OCI-LY3 (cell line): ENCODE results near the gene DFFA.
"Not testable (repeated sequence)": the region's sequence is repeated elsewhere in the genome, so short reads cannot be mapped to it uniquely, and the experiment has no call there.

Experiments used
- H2AFZ ChIP-seq: fragments of 200-600, 300-600 bp; shearing (Covaris generic); 2 replicates; pipeline ENCODE4 v1.6.0; 2014; ENCODE audit warnings: antibody characterized with exemption, low read depth, low read length
- H3K27ac ChIP-seq: fragments of 200-600, 300-600 bp; sonication (generic); 2 replicates; pipeline ENCODE4 v1.5.1; 2014; ENCODE audit warnings: mild to moderate bottlenecking, low read length, moderate library complexity, mixed read lengths
- H3K27me3 ChIP-seq: fragments of 200-600, 300-600 bp; sonication (generic); 2 replicates; pipeline ENCODE4 v1.6.1; 2014; ENCODE audit warnings: low read depth, low read length, mixed read lengths
- H3K36me3 ChIP-seq: fragments of 200-600, 300-600 bp; sonication (generic); replicated peaks from 2 replicates; pipeline ENCODE3; 2014; ENCODE audit warnings: low read depth, low read length, mixed read lengths
- H3K4me1 ChIP-seq: fragments of 300-600, 200-600 bp; sonication (generic); 2 replicates; pipeline ENCODE4 v1.6.1; 2014; ENCODE audit warnings: low read length, mixed read lengths
- H3K4me2 ChIP-seq: fragments of 200-600, 300-600 bp; sonication (generic); 2 replicates; pipeline ENCODE4 v1.6.1; 2014; ENCODE audit warnings: low read length, mixed read lengths
- H3K4me3 ChIP-seq: fragments of 300-600, 200-600 bp; sonication (generic); 2 replicates; pipeline ENCODE4 v1.5.1; 2014; ENCODE audit warnings: antibody characterized with exemption, mild to moderate bottlenecking, low read length, moderate library complexity
- H3K79me2 ChIP-seq: fragments of 300-600, 200-600 bp; shearing (Covaris generic); 2 replicates; pipeline ENCODE4 v1.6.1; 2014; ENCODE audit warnings: mild to moderate bottlenecking, low read length, mixed read lengths
- H3K9ac ChIP-seq: fragments of 300-600, 200-600 bp; shearing (Covaris generic); 2 replicates; pipeline ENCODE4 v1.6.0; 2014; ENCODE audit warnings: mild to moderate bottlenecking, low read length, moderate library complexity
- H3K9me3 ChIP-seq: fragments of 200-600, 300-600 bp; shearing (Covaris generic); 2 replicates; pipeline ENCODE4 v1.6.1; 2014; ENCODE audit warnings: low read length, mixed read lengths; ENCODE audit not compliant: insufficient read depth
- H4K20me1 ChIP-seq: fragments of 200-600, 300-600 bp; sonication (generic); 2 replicates; pipeline ENCODE4 v1.6.1; 2016; ENCODE audit warnings: low read length, mixed read lengths; ENCODE audit not compliant: insufficient read depth
- EZH2phosphoT487 ChIP-seq: fragments of 200-600 bp; shearing (Covaris generic); IDR thresholded peaks from 2 replicates; pipeline ENCODE4 v1.6.1; 2018; ENCODE audit warnings: antibody characterized with exemption, mixed run types, low read depth
- TF ChIP-seq, protein P1 (sequence below): fragments of 200-600, 300-600 bp; sonication (generic); IDR thresholded peaks from 2 replicates; pipeline ENCODE4 v1.5.1; 2014; ENCODE audit warnings: antibody characterized with exemption, low read length, low read depth

DFFA gene

DNA sequence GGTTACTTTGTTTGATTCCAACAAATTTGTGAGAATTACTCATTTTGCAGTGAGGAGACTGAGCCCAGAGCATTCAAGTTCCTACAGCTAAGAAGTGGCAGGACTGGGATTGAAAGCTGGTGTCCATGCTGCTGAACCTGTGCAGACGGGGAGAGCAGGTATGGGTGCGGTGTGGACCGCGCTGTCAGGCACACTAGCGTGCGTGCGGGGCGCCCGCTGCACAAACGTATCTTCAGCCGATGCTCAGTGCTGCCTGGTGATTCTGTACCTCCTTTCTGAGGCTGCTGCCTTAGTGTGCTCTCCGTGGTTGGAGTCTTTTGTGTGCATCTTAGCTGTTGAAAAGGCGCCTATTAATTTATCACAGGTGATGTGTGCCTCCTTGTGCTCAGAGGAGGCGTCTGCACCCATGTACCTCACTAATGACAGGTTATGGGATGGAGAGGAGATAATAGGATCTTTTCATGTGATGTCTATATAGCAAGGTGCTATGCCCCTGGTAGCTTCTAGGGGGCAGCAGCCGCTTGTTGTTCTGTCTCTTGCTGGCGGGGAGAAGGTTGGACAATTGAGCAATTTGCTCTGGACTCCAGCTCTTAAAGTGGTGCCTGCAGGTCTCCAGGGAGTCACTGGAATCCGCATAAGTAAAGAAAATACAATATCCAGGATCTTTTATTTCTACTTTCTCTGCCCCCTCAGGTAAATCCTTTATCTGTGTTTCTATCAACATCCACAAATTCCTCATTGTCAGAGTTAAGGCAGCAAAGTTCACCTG is 35.0 kb upstream of the DFFA start:
- Histone ChIP-seq H3K4me1 (peaks cover 15% of the 10 kb centered on the region), H3K36me3 (no peaks in the 10 kb centered on the region), H3K79me2 (peaks cover 8% of the 10 kb centered on the region), H3K9ac (no peak overlapping the region), H3K9me3 (no peaks in the 10 kb centered on the region), H3K27ac (no peak overlapping the region), H3K4me3 (no peak overlapping the region), H2AFZ (no peak overlapping the region), H3K4me2 (no peak overlapping the region), H3K27me3 (no peaks in the 10 kb centered on the region), H4K20me1 (peaks cover 42% of the 10 kb centered on the region)
- TF ChIP-seq, protein P1, sequence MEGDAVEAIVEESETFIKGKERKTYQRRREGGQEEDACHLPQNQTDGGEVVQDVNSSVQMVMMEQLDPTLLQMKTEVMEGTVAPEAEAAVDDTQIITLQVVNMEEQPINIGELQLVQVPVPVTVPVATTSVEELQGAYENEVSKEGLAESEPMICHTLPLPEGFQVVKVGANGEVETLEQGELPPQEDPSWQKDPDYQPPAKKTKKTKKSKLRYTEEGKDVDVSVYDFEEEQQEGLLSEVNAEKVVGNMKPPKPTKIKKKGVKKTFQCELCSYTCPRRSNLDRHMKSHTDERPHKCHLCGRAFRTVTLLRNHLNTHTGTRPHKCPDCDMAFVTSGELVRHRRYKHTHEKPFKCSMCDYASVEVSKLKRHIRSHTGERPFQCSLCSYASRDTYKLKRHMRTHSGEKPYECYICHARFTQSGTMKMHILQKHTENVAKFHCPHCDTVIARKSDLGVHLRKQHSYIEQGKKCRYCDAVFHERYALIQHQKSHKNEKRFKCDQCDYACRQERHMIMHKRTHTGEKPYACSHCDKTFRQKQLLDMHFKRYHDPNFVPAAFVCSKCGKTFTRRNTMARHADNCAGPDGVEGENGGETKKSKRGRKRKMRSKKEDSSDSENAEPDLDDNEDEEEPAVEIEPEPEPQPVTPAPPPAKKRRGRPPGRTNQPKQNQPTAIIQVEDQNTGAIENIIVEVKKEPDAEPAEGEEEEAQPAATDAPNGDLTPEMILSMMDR: peak; percentile 64
- no peak for TF ChIP-seq EZH2phosphoT487

DNA sequence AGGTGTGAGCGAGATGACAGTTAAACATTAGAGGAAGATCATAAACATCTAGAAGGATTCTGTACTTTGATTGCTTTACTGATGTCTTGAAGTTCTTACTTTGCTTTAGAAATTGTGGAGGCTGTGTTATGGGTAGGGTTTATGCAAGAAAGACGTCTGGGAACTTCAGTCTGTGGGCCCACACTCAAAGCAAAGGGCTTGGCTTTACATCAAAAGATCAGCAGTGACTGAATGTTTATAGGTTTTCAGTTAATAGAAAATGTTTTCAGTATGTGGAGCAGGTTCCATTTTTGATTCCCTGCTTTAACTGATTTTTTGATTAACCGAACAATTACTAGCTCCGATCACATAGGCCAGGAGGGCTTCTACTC is 34.3 kb upstream of the DFFA start:
- Histone ChIP-seq H3K9me3 (no peaks in the 10 kb centered on the region), H3K4me2 (no peak overlapping the region), H3K79me2 (peaks cover 5% of the 10 kb centered on the region; the same call in 1 of the 2 replicates), H3K9ac (no peak overlapping the region), H2AFZ (no peak overlapping the region), H4K20me1 (peaks cover 36% of the 10 kb centered on the region), H3K4me1 (peaks cover 15% of the 10 kb centered on the region), H3K27ac (no peak overlapping the region), H3K4me3 (no peak overlapping the region), H3K36me3 (no peaks in the 10 kb centered on the region), H3K27me3 (no peaks in the 10 kb centered on the region)
- no peak for TF ChIP-seq EZH2phosphoT487
- TF ChIP-seq, protein P1: no peak

DNA sequence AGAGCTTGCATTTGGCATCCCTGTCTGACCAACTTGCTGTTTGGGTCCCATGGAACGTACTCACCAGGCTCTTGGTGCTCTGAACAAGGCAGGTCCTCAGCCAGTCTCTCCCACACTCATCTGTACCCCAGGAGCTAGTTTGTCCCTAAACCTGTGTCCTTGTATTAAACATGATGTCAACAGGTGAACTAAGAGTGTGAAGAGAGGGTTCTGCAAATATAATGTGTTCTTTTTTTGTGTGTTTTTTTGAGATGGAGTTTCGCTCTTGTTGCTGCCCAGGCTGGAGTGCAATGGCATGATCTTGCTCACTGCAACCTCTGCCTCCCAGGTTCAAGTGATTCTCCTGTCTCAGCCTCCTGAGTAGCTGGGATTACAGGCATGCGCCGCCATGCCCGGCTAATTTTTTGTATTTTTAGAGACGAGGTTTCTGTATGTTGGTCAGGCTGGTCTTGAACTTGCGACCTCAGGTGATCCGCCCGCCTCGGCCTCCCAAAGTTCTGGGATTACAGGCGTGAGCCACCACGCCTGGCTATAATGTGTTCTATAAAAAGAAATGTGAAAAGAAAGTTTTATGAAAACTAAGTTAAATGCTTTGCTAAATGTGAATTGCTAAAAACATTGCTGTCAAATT is 33.8 kb upstream of the DFFA start:
- H4K20me1 ChIP-seq: peaks cover 31% of the 10 kb centered on the region
- H3K4me1 ChIP-seq, H3K27ac ChIP-seq, H3K4me3 ChIP-seq, H3K36me3 ChIP-seq, H3K4me2 ChIP-seq, H3K9ac ChIP-seq, H3K79me2 ChIP-seq, H3K9me3 ChIP-seq, H3K27me3 ChIP-seq, H2AFZ ChIP-seq: not testable (repeated sequence)

DNA sequence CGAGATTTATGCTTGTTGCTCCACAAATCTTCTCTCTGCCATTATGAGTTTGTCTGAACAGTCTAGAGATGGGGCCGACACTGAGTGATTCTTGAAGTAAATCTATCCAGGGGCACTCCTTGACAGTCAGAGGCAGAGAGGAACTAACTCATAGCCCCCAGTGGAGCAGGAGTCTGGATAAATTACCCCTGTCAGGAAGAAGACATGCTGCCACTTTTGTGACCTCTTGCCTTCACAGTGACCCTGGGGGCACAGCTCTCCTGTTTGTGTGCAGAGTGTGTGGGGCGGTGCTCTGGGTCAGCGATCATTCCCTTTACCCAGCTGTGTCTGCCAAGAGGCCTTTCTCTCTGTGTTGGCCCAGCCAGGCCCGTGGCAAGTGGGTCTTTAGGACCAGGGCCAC is 31.9 kb upstream of the DFFA start:
- Histone ChIP-seq H3K9me3 (no peaks in the 10 kb centered on the region), H3K27ac (no peak overlapping the region), H3K4me2 (no peak overlapping the region), H3K4me3 (no peak overlapping the region), H2AFZ (no peak overlapping the region), H3K79me2 (no peaks in the 10 kb centered on the region), H3K4me1 (no peaks in the 10 kb centered on the region), H3K36me3 (no peaks in the 10 kb centered on the region), H3K27me3 (no peaks in the 10 kb centered on the region), H4K20me1 (peaks cover 14% of the 10 kb centered on the region; the same call in 1 of the 2 replicates), H3K9ac (no peak overlapping the region)
- TF ChIP-seq, protein P1: no peak
- TF ChIP-seq EZH2phosphoT487: no peak
